H9 (cell line): Measurements from ENCODE around the gene GRIP2. TPM values are rescaled to one million over a fixed set of nuclear protein-coding genes. Genes with fewer than 3 reads are reported as not detected.

ENCODE experiments used
- DNase-seq: peaks from one replicate; pipeline ENCODE4 v3.0.0-alpha.2; 2017
- H2AFZ ChIP-seq: one replicate; pipeline ENCODE4 v1.6.1; 2013; ENCODE audit warnings: mild to moderate bottlenecking, low read length, control low read depth, moderate library complexity
- H2AK5ac ChIP-seq: 2 replicates; pipeline ENCODE4 v1.6.1; 2013; ENCODE audit warnings: low read length, control low read depth, mixed read lengths; ENCODE audit not compliant: insufficient read length
- H2BK120ac ChIP-seq: one replicate; pipeline ENCODE4 v1.6.1; 2013; ENCODE audit warnings: low read depth, mild to moderate bottlenecking, low read length, control low read depth, inconsistent platforms; ENCODE audit not compliant: poor library complexity, severe bottlenecking
- H2BK12ac ChIP-seq: 2 replicates; pipeline ENCODE4 v1.6.1; 2013; ENCODE audit warnings: low read length, control low read depth, mixed read lengths, low read depth; ENCODE audit not compliant: insufficient read length
- H2BK15ac ChIP-seq: 2 replicates; pipeline ENCODE4 v1.6.1; 2013; ENCODE audit warnings: low read depth, low read length, control low read depth
- H2BK20ac ChIP-seq: one replicate; pipeline ENCODE4 v1.6.1; 2013; ENCODE audit warnings: low read depth, mild to moderate bottlenecking, low read length, control low read depth, inconsistent platforms; ENCODE audit not compliant: poor library complexity, severe bottlenecking
- H2BK5ac ChIP-seq: 2 replicates; pipeline ENCODE4 v1.6.1; 2013; ENCODE audit warnings: low read length, control low read depth, mixed read lengths; ENCODE audit not compliant: insufficient read length
- H3K14ac ChIP-seq: 2 replicates; pipeline ENCODE4 v1.6.1; 2013; ENCODE audit warnings: low read length, control low read depth; ENCODE audit not compliant: insufficient read depth
- H3K18ac ChIP-seq: 2 replicates; pipeline ENCODE4 v1.6.1; 2013; ENCODE audit warnings: low read depth, mild to moderate bottlenecking, mixed read lengths, low read length, control low read depth; ENCODE audit not compliant: insufficient read length
- H3K23ac ChIP-seq: 2 replicates; pipeline ENCODE4 v1.6.1; 2013; ENCODE audit warnings: low read length, control low read depth, mixed read lengths, low read depth; ENCODE audit not compliant: insufficient read length
- H3K23me2 ChIP-seq: 2 replicates; pipeline ENCODE4 v1.6.1; 2013; ENCODE audit warnings: low read depth, mild to moderate bottlenecking, mixed read lengths, low read length, control low read depth; ENCODE audit not compliant: insufficient read length, poor library complexity, severe bottlenecking
- H3K27ac ChIP-seq: 2 replicates; pipeline ENCODE4 v1.5.1; 2013; ENCODE audit warnings: low read length, control low read depth, mixed read lengths, low read depth; ENCODE audit not compliant: insufficient read length
- H3K27me3 ChIP-seq: 2 replicates; pipeline ENCODE4 v1.6.1; 2013; ENCODE audit warnings: low read length, control low read depth, inconsistent platforms; ENCODE audit not compliant: insufficient read depth
- H3K4ac ChIP-seq: 2 replicates; pipeline ENCODE4 v1.6.1; 2013; ENCODE audit warnings: low read depth, mild to moderate bottlenecking, control low read depth, inconsistent platforms, low read length, moderate library complexity
- H3K4me1 ChIP-seq: 2 replicates; pipeline ENCODE4 v1.6.1; 2013; ENCODE audit warnings: low read length, control low read depth, inconsistent platforms; ENCODE audit not compliant: insufficient read depth
- H3K4me2 ChIP-seq: 2 replicates; pipeline ENCODE4 v1.6.1; 2013; ENCODE audit warnings: low read length, control low read depth, mixed read lengths; ENCODE audit not compliant: insufficient read length, insufficient read depth
- H3K56ac ChIP-seq: 2 replicates; pipeline ENCODE4 v1.6.1; 2013; ENCODE audit warnings: low read depth, mild to moderate bottlenecking, mixed read lengths, low read length, control low read depth; ENCODE audit not compliant: insufficient read length
- H3K79me1 ChIP-seq: 2 replicates; pipeline ENCODE4 v1.6.1; 2013; ENCODE audit warnings: low read depth, mild to moderate bottlenecking, moderate library complexity, low read length, control low read depth, inconsistent platforms; ENCODE audit not compliant: insufficient read depth, poor library complexity, severe bottlenecking
- H3K79me2 ChIP-seq: 2 replicates; pipeline ENCODE4 v1.6.1; 2013; ENCODE audit warnings: low read length, control low read depth, inconsistent platforms; ENCODE audit not compliant: insufficient read depth
- H3K9ac ChIP-seq: 2 replicates; pipeline ENCODE4 v1.6.1; 2013; ENCODE audit warnings: low read length, control low read depth, mixed read lengths; ENCODE audit not compliant: insufficient read length; ENCODE audit errors: extremely low read depth
- H3K9me3 ChIP-seq: one replicate; pipeline ENCODE4 v1.6.1; 2013; ENCODE audit warnings: low read depth, low read length, inconsistent platforms; ENCODE audit not compliant: control insufficient read depth
- H3T11ph ChIP-seq: one replicate; pipeline ENCODE4 v1.6.1; 2013; ENCODE audit warnings: mild to moderate bottlenecking, low read length, control low read depth, inconsistent platforms
- H4K20me1 ChIP-seq: one replicate; pipeline ENCODE4 v1.6.1; 2013; ENCODE audit not compliant: control insufficient read depth, insufficient read length, insufficient read depth
- H4K5ac ChIP-seq: 2 replicates; pipeline ENCODE4 v1.6.1; 2013; ENCODE audit warnings: low read depth, mild to moderate bottlenecking, mixed read lengths, low read length, control low read depth; ENCODE audit not compliant: insufficient read length
- H4K8ac ChIP-seq: replicated peaks from 2 replicates; pipeline ENCODE4 v1.6.1; 2013; ENCODE audit warnings: low read length, control low read depth, mixed read lengths, low read depth; ENCODE audit not compliant: insufficient read length
- H4K91ac ChIP-seq: 2 replicates; pipeline ENCODE4 v1.6.1; 2013; ENCODE audit warnings: low read depth, mild to moderate bottlenecking, moderate library complexity, mixed read lengths, low read length, control low read depth; ENCODE audit not compliant: insufficient read length
- H3K27ac Mint-ChIP-seq, 3 experiments: 2 replicates in 2 of 3; 3 replicates in 1 of 3; pipeline ENCODE4 v1.8.0; 2020 to 2021; ENCODE audit warnings: mixed read lengths in 3 of 3, mild to moderate bottlenecking in 1 of 3, moderate library complexity in 1 of 3
- H3K27me3 Mint-ChIP-seq: 2 replicates; pipeline ENCODE4 v1.8.0; 2021; ENCODE audit warnings: low read depth, mild to moderate bottlenecking, moderate library complexity, mixed read lengths
- H3K36me3 Mint-ChIP-seq, 3 experiments: 2 replicates in 2 of 3; 3 replicates in 1 of 3; pipeline ENCODE4 v1.8.0; 2020 to 2021; ENCODE audit warnings: low read depth in 3 of 3, mixed read lengths in 3 of 3; ENCODE audit not compliant: insufficient read depth in 1 of 3
- H3K4me1 Mint-ChIP-seq, 2 experiments: 2 replicates each; pipeline ENCODE4 v1.8.0; 2020; ENCODE audit warnings: mixed read lengths in 2 of 2
- H3K4me3 Mint-ChIP-seq, 2 experiments: 2 replicates in 1 of 2; 3 replicates in 1 of 2; pipeline ENCODE4 v1.8.0; 2020 to 2021; ENCODE audit warnings: mild to moderate bottlenecking in 2 of 2, mixed read lengths in 2 of 2, moderate library complexity in 1 of 2
- H3K9me3 Mint-ChIP-seq, 2 experiments: 2 replicates in 1 of 2; 3 replicates in 1 of 2; pipeline ENCODE4 v1.8.0; 2020; ENCODE audit warnings: mild to moderate bottlenecking in 2 of 2, mixed read lengths in 2 of 2, moderate library complexity in 1 of 2
- WGBS: extraction: QIAGEN DNeasy Blood & Tissue Kit; methylation state at CpG from one replicate; pipeline ENCODE4 v1.1.7; 2013; ENCODE audit warnings: missing lambda C conversion rate, low lambda C conversion rate, mixed read lengths; ENCODE audit not compliant: insufficient read length; ENCODE audit errors: extremely low coverage; 5-methylcytosine and 5-hydroxymethylcytosine counted together
- total RNA-seq: library from RNA; stranded (reverse); gene quantifications from 2 replicates; pipeline ENCODE4 v1.2.1, GENCODE V29; 2021
- TF ChIP-seq, protein P1 (sequence below): fragments of 200-600 bp; sonication (generic); conservative IDR thresholded peaks from 3 replicates; pipeline ENCODE4 v1.8.0; 2021; ENCODE audit warnings: antibody characterized with exemption, mild to moderate bottlenecking

Gene GRIP2
- total RNA-seq, 1 experiment from 2014 or later: 3.1 TPM

DNA sequence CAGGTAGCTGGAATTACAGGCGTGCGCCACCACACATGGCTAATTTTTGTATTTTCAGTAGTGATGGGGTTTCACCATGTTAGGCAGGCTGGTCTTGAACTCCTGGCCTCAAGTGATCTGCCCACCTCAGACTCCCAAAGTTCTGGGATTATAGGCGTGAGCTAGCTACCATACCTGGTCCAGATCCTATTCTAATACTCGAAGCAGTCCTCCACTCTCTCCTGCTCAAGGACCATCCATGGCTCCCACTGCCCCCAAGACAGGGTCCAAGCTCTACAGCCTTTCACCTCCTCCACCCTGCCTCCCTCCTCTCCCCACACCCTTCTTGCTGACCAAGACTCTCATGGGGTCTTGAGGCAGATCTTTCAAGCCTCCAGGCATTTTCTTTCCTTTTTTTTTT, 12.6 kb upstream of the GRIP2 start:
- Mint-ChIP-seq H3K4me1 (peaks cover 19 to 22% of the 10 kb centered on the region in 2 experiments), H3K36me3 (no peaks in the 10 kb centered on the region; a peak in 1 of 7 replicates), H3K9me3 (no peaks in the 10 kb centered on the region), H3K27me3 (peaks cover 19% of the 10 kb centered on the region), H3K4me3 (no peak overlapping the region; a peak in 1 of 5 replicates), H3K27ac (peak overlapping the region in 1 of 3 experiments; percentile 50; a peak in 1 of 7 replicates)
- Histone ChIP-seq H3K79me1 (no peaks in the 10 kb centered on the region), H3K23me2 (no peaks in the 10 kb centered on the region), H2BK12ac (no peak overlapping the region), H3K27me3 (no peaks in the 10 kb centered on the region), H3K9me3 (no peaks in the 10 kb centered on the region), H3K56ac (no peak overlapping the region), H4K91ac (no peak overlapping the region), H3K14ac (no peak overlapping the region), H3K23ac (no peak overlapping the region), H3K27ac (no peak overlapping the region), H4K8ac (no peak overlapping the region), H3K4me2 (no peak overlapping the region), H3T11ph (no peak overlapping the region), H3K9ac (no peak overlapping the region), H3K18ac (no peak overlapping the region), H4K20me1 (no peaks in the 10 kb centered on the region), H3K79me2 (no peaks in the 10 kb centered on the region), H4K5ac (no peak overlapping the region), H2BK120ac (no peak overlapping the region), H2AK5ac (no peak overlapping the region), H3K4me1 (no peaks in the 10 kb centered on the region), H2BK5ac (no peak overlapping the region), H2BK15ac (no peak overlapping the region), H2BK20ac (no peak overlapping the region), H2AFZ (no peak overlapping the region), H3K4ac (no peak overlapping the region)
- DNase-seq: no peak
- no CpG with 5 or more reads among the region's 4 CpGs for WGBS
- TF ChIP-seq, protein P1, sequence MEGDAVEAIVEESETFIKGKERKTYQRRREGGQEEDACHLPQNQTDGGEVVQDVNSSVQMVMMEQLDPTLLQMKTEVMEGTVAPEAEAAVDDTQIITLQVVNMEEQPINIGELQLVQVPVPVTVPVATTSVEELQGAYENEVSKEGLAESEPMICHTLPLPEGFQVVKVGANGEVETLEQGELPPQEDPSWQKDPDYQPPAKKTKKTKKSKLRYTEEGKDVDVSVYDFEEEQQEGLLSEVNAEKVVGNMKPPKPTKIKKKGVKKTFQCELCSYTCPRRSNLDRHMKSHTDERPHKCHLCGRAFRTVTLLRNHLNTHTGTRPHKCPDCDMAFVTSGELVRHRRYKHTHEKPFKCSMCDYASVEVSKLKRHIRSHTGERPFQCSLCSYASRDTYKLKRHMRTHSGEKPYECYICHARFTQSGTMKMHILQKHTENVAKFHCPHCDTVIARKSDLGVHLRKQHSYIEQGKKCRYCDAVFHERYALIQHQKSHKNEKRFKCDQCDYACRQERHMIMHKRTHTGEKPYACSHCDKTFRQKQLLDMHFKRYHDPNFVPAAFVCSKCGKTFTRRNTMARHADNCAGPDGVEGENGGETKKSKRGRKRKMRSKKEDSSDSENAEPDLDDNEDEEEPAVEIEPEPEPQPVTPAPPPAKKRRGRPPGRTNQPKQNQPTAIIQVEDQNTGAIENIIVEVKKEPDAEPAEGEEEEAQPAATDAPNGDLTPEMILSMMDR: no peak
